SK-N-SH (cell line): Measurements from ENCODE around the gene LCA5L.

Source experiments
- EP300 ChIP-seq, 2 experiments: IDR thresholded peaks; 2 replicates each; pipeline versions ENCODE4 v1.4.0 to v1.6.1; 2012; ENCODE audit warnings: borderline replicate concordance in 1 of 2, low read depth in 1 of 2, low read length in 1 of 2
- JUND ChIP-seq: IDR thresholded peaks from 2 replicates; pipeline ENCODE4 v1.4.0; 2012
- MEF2A ChIP-seq: IDR thresholded peaks from 2 replicates; pipeline ENCODE4 v1.4.0; 2012; ENCODE audit warnings: low read depth, borderline replicate concordance
- RCOR1 ChIP-seq: fragments of 150-350 bp; IDR thresholded peaks from 2 replicates; pipeline ENCODE4 v1.6.1; 2017; ENCODE audit warnings: antibody characterized with exemption, low read length
- SMC3 ChIP-seq: IDR thresholded peaks from 2 replicates; pipeline ENCODE4 v1.6.1; 2012; ENCODE audit warnings: low read depth, low read length, improper control_type of control experiment
- TF ChIP-seq, protein P1 (sequence below): fragments of 200-600 bp; sonication (generic); IDR thresholded peaks from 2 replicates; pipeline ENCODE4 v1.6.1; 2017; ENCODE audit warnings: antibody characterized with exemption, mild to moderate bottlenecking, moderate library complexity
- TF ChIP-seq, protein P2 (sequence below): fragments of 150-350 bp; IDR thresholded peaks from 2 replicates; pipeline ENCODE4 v1.6.1; 2017; ENCODE audit warnings: antibody characterized with exemption, low read length, low read depth, borderline replicate concordance

DNA sequence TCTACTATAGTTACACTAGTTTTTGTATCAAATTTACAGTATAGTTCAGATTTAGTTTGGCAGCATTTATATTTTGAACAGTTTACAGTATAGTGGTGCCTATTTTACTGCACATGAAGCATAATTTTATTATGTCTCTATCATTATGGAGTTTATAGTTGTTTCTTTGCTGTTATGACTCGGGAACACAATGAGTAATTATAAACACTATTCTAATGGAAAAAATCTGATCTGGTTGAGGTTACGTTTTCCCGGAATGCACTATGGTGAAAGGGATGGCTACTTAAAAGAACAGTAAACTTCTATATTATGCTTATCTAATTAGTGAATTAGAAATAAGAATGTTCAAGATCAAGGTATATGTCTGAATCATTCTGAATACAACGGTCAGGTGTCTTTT, 10.6 kb downstream of the LCA5L start:
- TF ChIP-seq EP300 (IDR thresholded peaks at IDR 0.05; ENCODE audit: borderline replicate concordance in 1 of 2, low read depth in 1 of 2, low read length in 1 of 2): no peak
- TF ChIP-seq, protein P1, sequence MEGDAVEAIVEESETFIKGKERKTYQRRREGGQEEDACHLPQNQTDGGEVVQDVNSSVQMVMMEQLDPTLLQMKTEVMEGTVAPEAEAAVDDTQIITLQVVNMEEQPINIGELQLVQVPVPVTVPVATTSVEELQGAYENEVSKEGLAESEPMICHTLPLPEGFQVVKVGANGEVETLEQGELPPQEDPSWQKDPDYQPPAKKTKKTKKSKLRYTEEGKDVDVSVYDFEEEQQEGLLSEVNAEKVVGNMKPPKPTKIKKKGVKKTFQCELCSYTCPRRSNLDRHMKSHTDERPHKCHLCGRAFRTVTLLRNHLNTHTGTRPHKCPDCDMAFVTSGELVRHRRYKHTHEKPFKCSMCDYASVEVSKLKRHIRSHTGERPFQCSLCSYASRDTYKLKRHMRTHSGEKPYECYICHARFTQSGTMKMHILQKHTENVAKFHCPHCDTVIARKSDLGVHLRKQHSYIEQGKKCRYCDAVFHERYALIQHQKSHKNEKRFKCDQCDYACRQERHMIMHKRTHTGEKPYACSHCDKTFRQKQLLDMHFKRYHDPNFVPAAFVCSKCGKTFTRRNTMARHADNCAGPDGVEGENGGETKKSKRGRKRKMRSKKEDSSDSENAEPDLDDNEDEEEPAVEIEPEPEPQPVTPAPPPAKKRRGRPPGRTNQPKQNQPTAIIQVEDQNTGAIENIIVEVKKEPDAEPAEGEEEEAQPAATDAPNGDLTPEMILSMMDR: no peak
- TF ChIP-seq SMC3: no peak
- TF ChIP-seq JUND: no peak
- no peak for TF ChIP-seq MEF2A
- TF ChIP-seq, protein P2, sequence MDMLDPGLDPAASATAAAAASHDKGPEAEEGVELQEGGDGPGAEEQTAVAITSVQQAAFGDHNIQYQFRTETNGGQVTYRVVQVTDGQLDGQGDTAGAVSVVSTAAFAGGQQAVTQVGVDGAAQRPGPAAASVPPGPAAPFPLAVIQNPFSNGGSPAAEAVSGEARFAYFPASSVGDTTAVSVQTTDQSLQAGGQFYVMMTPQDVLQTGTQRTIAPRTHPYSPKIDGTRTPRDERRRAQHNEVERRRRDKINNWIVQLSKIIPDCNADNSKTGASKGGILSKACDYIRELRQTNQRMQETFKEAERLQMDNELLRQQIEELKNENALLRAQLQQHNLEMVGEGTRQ: no peak
- TF ChIP-seq RCOR1: no peak
